Neural cell (in vitro differentiated cells): ENCODE results near the gene LPP. TPM values are rescaled to one million over a fixed set of nuclear protein-coding genes. Genes with fewer than 3 reads are reported as not detected.
A peak's percentile ranks its signal among the peaks of the same experiment; 100 is the strongest.

Experiments used
- H2AFZ ChIP-seq: fragments of 200-600, 300-800 bp; sonication (generic), shearing (Covaris generic); 2 replicates; pipeline ENCODE4 v1.6.0; 2014; ENCODE audit warnings: low read depth, mild to moderate bottlenecking, antibody characterized with exemption, low read length, moderate library complexity
- H3F3A ChIP-seq: fragments of 200-600 bp; shearing (Covaris generic); 2 replicates; pipeline ENCODE4 v1.6.1; 2016; ENCODE audit warnings: mild to moderate bottlenecking, moderate library complexity, mixed read lengths, antibody characterized with exemption, low read length; ENCODE audit not compliant: insufficient read depth, poor library complexity, severe bottlenecking
- H3K27ac ChIP-seq: fragments of 200-600, 300-800 bp; sonication (generic), shearing (Covaris generic); 2 replicates; pipeline ENCODE4 v1.5.1; 2014; ENCODE audit warnings: mild to moderate bottlenecking, low read length, moderate library complexity
- H3K27me3 ChIP-seq: fragments of 300-800, 200-600 bp; sonication (generic), shearing (Covaris generic); 2 replicates; pipeline ENCODE4 v1.6.0; 2014; ENCODE audit warnings: mild to moderate bottlenecking, low read depth, low read length, moderate library complexity; ENCODE audit not compliant: insufficient read depth
- H3K36me3 ChIP-seq: fragments of 300-800, 200-600 bp; sonication (generic), shearing (Covaris generic); 2 replicates; pipeline ENCODE4 v1.5.1; 2014; ENCODE audit warnings: mild to moderate bottlenecking, antibody characterized with exemption, low read length, moderate library complexity; ENCODE audit not compliant: insufficient read depth
- H3K4me2 ChIP-seq: fragments of 300-800, 200-600 bp; sonication (generic), shearing (Covaris generic); 2 replicates; pipeline ENCODE4 v1.6.0; 2014; ENCODE audit warnings: mild to moderate bottlenecking, low read length
- H3K4me3 ChIP-seq: fragments of 300-800, 200-600 bp; sonication (generic), shearing (Covaris generic); 2 replicates; pipeline ENCODE4 v1.5.1; 2014; ENCODE audit warnings: mild to moderate bottlenecking, low read length, moderate library complexity
- H3K79me2 ChIP-seq: fragments of 200-600 bp; shearing (Covaris generic); replicated peaks from 2 replicates; pipeline ENCODE4 v1.6.0; 2014; ENCODE audit warnings: mild to moderate bottlenecking, low read length, moderate library complexity; ENCODE audit not compliant: insufficient read depth
- H3K9ac ChIP-seq: fragments of 300-800, 200-600 bp; sonication (generic), shearing (Covaris generic); 2 replicates; pipeline ENCODE4 v1.6.1; 2016; ENCODE audit warnings: mild to moderate bottlenecking, low read length, mixed read lengths
- H3K9me2 ChIP-seq: fragments of 200-600 bp; shearing (Covaris generic); 2 replicates; pipeline ENCODE4 v1.6.1; 2016; ENCODE audit warnings: mild to moderate bottlenecking, low read length, mixed read lengths; ENCODE audit not compliant: insufficient read depth
- H3K9me3 ChIP-seq: fragments of 200-600, 300-800 bp; sonication (generic), shearing (Covaris generic); 2 replicates; pipeline ENCODE4 v1.6.1; 2016; ENCODE audit warnings: mild to moderate bottlenecking, mixed run types, low read length, moderate library complexity, mixed read lengths
- H4K20me1 ChIP-seq: fragments of 200-600 bp; shearing (Covaris generic); 2 replicates; pipeline ENCODE4 v1.6.1; 2016; ENCODE audit warnings: mild to moderate bottlenecking, mixed run types; ENCODE audit not compliant: insufficient read depth
- EP300 ChIP-seq: fragments of 450-650 bp; conservative IDR thresholded peaks from 2 replicates; pipeline ENCODE4 v1.6.1; 2014; ENCODE audit warnings: antibody characterized with exemption, mild to moderate bottlenecking, moderate library complexity; ENCODE audit not compliant: poor library complexity, severe bottlenecking
- EZH2 ChIP-seq: fragments of 200-600, 300-800 bp; shearing (Covaris generic), sonication (generic); IDR thresholded peaks from 2 replicates; pipeline ENCODE4 v1.6.1; 2014; ENCODE audit warnings: antibody characterized with exemption, low read length, borderline replicate concordance, mild to moderate bottlenecking; ENCODE audit not compliant: insufficient read depth, poor library complexity, severe bottlenecking
- MXI1 ChIP-seq: fragments of 450-650 bp; conservative IDR thresholded peaks from 2 replicates; pipeline ENCODE4 v1.6.1; 2014; ENCODE audit warnings: antibody characterized with exemption, mild to moderate bottlenecking; ENCODE audit not compliant: poor library complexity, severe bottlenecking
- POLR2AphosphoS5 ChIP-seq: IDR thresholded peaks from 2 replicates; pipeline ENCODE4 v1.6.1; 2012
- RAD21 ChIP-seq: fragments of 450-650 bp; conservative IDR thresholded peaks from 2 replicates; pipeline ENCODE4 v1.6.1; 2014; ENCODE audit warnings: antibody characterized with exemption, mild to moderate bottlenecking, moderate library complexity
- SMC3 ChIP-seq: fragments of 450-650 bp; conservative IDR thresholded peaks from 2 replicates; pipeline ENCODE4 v1.6.1; 2014; ENCODE audit warnings: antibody characterized with exemption, mild to moderate bottlenecking, moderate library complexity; ENCODE audit not compliant: poor library complexity
- TAF1 ChIP-seq: IDR thresholded peaks from 2 replicates; pipeline ENCODE4 v1.6.1; 2012; ENCODE audit warnings: low read depth
- polyA plus RNA-seq: library from polyadenylated mRNA; depleted of rRNA; stranded (reverse); fragments of >200 nt; gene quantifications from 2 replicates; pipeline ENCODE4 v1.2.3, GENCODE V29; 2014
- TF ChIP-seq, protein P1 (sequence below): fragments of 450-650 bp; IDR thresholded peaks from 2 replicates; pipeline ENCODE4 v1.5.1; 2014; ENCODE audit warnings: antibody characterized with exemption, mild to moderate bottlenecking, moderate library complexity; ENCODE audit not compliant: poor library complexity, severe bottlenecking
- TF ChIP-seq, protein P2 (sequence below): IDR thresholded peaks from 2 replicates; pipeline ENCODE4 v1.6.1; 2012; ENCODE audit warnings: borderline replicate concordance

The LPP gene
- polyA plus RNA-seq, 1 donor from 2014 or later = 3.0 TPM

DNA sequence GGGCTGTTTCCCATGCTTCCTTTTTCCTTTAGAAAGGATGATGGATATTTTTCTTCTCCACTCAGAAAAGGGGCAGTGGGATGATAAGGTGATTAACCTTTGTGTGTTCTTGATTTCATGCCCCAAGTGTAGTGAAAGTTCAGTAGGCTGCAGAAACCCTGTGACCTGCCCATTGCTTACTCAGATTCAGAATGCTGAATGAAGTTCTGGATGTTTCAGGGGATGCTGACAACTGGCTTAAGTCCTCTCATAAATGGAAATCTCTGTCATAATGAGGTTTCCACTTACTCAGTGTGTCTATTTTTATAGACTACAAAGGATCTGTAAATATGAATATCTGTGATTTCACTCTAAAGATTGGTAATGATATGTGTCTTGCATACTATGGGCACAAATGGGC lies 546.5 kb downstream of the LPP start:
- Histone ChIP-seq H3K27me3 (no peaks in the 10 kb centered on the region), H3K27ac (peak overlapping the region; percentile 40), H3K79me2 (no peaks in the 10 kb centered on the region), H3K36me3 (no peaks in the 10 kb centered on the region), H3F3A (no peaks in the 10 kb centered on the region), H2AFZ (no peak overlapping the region), H4K20me1 (no peaks in the 10 kb centered on the region), H3K9me2 (no peaks in the 10 kb centered on the region), H3K9me3 (no peaks in the 10 kb centered on the region), H3K4me2 (no peak overlapping the region), H3K9ac (no peak overlapping the region), H3K4me3 (peak overlapping the region; percentile 19)
- TF ChIP-seq, protein P1, sequence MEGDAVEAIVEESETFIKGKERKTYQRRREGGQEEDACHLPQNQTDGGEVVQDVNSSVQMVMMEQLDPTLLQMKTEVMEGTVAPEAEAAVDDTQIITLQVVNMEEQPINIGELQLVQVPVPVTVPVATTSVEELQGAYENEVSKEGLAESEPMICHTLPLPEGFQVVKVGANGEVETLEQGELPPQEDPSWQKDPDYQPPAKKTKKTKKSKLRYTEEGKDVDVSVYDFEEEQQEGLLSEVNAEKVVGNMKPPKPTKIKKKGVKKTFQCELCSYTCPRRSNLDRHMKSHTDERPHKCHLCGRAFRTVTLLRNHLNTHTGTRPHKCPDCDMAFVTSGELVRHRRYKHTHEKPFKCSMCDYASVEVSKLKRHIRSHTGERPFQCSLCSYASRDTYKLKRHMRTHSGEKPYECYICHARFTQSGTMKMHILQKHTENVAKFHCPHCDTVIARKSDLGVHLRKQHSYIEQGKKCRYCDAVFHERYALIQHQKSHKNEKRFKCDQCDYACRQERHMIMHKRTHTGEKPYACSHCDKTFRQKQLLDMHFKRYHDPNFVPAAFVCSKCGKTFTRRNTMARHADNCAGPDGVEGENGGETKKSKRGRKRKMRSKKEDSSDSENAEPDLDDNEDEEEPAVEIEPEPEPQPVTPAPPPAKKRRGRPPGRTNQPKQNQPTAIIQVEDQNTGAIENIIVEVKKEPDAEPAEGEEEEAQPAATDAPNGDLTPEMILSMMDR = no peak
- TF ChIP-seq MXI1 (no peak), TAF1 (no peak)

DNA sequence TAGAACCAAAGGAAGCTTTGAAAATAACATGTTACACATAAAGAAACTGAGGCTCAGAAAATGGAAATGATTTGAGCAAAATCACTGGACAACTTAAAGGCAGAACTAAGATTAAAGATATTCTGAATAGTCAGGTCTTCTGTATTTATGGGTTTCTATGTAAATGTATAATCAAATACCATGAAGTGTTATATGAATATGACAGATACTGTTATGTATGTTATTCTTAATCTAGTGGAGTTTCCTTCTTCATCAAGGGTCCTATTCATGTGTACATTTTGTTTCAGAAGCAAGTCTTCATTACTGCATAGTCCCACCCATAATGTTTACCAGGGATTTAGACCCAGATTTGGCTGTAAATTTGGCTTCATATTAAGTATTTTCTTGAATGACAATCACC lies 547.0 kb downstream of the LPP start:
- Histone ChIP-seq H3K9me2 (no peaks in the 10 kb centered on the region), H3K9ac (no peak overlapping the region), H3K79me2 (no peaks in the 10 kb centered on the region), H3K27ac (no peak overlapping the region), H4K20me1 (no peaks in the 10 kb centered on the region), H3K4me2 (no peak overlapping the region), H3K4me3 (no peak overlapping the region), H3K9me3 (no peaks in the 10 kb centered on the region), H2AFZ (no peak overlapping the region), H3F3A (no peaks in the 10 kb centered on the region), H3K36me3 (no peaks in the 10 kb centered on the region), H3K27me3 (no peaks in the 10 kb centered on the region)
- TF ChIP-seq, protein P2, sequence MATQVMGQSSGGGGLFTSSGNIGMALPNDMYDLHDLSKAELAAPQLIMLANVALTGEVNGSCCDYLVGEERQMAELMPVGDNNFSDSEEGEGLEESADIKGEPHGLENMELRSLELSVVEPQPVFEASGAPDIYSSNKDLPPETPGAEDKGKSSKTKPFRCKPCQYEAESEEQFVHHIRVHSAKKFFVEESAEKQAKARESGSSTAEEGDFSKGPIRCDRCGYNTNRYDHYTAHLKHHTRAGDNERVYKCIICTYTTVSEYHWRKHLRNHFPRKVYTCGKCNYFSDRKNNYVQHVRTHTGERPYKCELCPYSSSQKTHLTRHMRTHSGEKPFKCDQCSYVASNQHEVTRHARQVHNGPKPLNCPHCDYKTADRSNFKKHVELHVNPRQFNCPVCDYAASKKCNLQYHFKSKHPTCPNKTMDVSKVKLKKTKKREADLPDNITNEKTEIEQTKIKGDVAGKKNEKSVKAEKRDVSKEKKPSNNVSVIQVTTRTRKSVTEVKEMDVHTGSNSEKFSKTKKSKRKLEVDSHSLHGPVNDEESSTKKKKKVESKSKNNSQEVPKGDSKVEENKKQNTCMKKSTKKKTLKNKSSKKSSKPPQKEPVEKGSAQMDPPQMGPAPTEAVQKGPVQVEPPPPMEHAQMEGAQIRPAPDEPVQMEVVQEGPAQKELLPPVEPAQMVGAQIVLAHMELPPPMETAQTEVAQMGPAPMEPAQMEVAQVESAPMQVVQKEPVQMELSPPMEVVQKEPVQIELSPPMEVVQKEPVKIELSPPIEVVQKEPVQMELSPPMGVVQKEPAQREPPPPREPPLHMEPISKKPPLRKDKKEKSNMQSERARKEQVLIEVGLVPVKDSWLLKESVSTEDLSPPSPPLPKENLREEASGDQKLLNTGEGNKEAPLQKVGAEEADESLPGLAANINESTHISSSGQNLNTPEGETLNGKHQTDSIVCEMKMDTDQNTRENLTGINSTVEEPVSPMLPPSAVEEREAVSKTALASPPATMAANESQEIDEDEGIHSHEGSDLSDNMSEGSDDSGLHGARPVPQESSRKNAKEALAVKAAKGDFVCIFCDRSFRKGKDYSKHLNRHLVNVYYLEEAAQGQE = no peak
- TF ChIP-seq RAD21 (no peak), EZH2 (no peak), EP300 (no peak), SMC3 (no peak), TAF1 (no peak)

DNA sequence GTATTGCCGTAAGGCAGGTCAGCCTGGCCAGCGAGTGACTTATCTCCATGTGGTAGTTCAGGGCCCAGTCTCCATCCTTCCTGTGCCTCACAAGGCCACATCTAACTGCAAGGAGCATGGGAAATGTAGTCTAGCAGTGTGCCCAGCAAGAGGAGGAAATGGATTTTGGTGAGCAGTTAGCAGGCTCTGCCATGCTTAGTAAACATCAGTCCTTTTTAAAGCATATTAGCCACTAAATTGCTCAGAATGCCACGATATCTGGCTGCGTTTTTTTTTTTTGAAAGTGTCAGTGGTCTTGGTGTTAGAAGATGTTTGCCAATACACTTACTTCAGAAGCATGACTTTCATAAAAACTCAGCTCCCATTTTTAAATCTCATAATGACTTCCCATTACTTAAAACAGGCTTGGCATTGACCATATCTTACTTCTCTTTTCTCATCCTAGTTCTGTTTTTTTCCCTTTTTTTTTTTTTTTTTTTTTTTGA lies 547.6 kb downstream of the LPP start:
- Histone ChIP-seq H3K4me3 (no peak overlapping the region), H4K20me1 (no peaks in the 10 kb centered on the region), H3K27me3 (no peaks in the 10 kb centered on the region), H3K27ac (no peak overlapping the region), H3K9me2 (no peaks in the 10 kb centered on the region), H3F3A (no peaks in the 10 kb centered on the region), H3K4me2 (no peak overlapping the region), H3K9ac (no peak overlapping the region), H2AFZ (no peak overlapping the region), H3K79me2 (no peaks in the 10 kb centered on the region), H3K36me3 (no peaks in the 10 kb centered on the region), H3K9me3 (no peaks in the 10 kb centered on the region)
- no peak for TF ChIP-seq EP300
- TF ChIP-seq, protein P1 = no peak
- no peak for TF ChIP-seq RAD21
- no peak for TF ChIP-seq TAF1
- no peak for TF ChIP-seq MXI1
- TF ChIP-seq SMC3 = no peak
- TF ChIP-seq, protein P2 = no peak
- no peak for TF ChIP-seq EZH2
- TF ChIP-seq POLR2AphosphoS5 = no peak
